ENCODE results near the gene ALDH1L2.

GRCh38 chr12:105024928-105025327 lies 59.3 kb downstream of the ALDH1L2 start:
- TF ChIP-seq ZFHX2 (tag by site-specific recombination; conservative IDR thresholded peaks at IDR 0.05) (no peak), HOXC10 (CRISPR knock-in tag; IDR thresholded peaks at IDR 0.05) (no peak), SALL2 (tag by site-specific recombination; IDR thresholded peaks at IDR 0.05; ENCODE audit: borderline replicate concordance) (no peak), PRDM2 (tag by site-specific recombination; IDR thresholded peaks at IDR 0.05; ENCODE audit: borderline replicate concordance) (no peak), REST (tag by site-specific recombination; IDR thresholded peaks at IDR 0.05) (no peak), CTCF (tag by site-specific recombination; IDR thresholded peaks at IDR 0.05) (no peak), TCF7L2 (IDR thresholded peaks at IDR 0.05; ENCODE audit: borderline replicate concordance, low read depth, low read length) (no peak), ZBTB7A (tag by site-specific recombination; IDR thresholded peaks at IDR 0.05; ENCODE audit: low read depth) (no peak), ZNF530 (tag by site-specific recombination; IDR thresholded peaks at IDR 0.05; ENCODE audit: low read depth) (no peak)

Data from HEK293 (cell line).